Ammon's horn (tissue), 1 donor: ENCODE data around the gene CDON.
"Not testable (repeated sequence)": the region's sequence is repeated elsewhere in the genome, so short reads cannot be mapped to it uniquely, and the experiment has no call there.

Experiments
- DNase-seq: peaks from one replicate; pipeline ENCODE4 v3.0.0-alpha.2; 2016; ENCODE audit warnings: low spot score

Gene CDON

GRCh38 chr11:126048197-126048596, 14.5 kb downstream of the CDON start:
- DNase-seq: no peak

DNA sequence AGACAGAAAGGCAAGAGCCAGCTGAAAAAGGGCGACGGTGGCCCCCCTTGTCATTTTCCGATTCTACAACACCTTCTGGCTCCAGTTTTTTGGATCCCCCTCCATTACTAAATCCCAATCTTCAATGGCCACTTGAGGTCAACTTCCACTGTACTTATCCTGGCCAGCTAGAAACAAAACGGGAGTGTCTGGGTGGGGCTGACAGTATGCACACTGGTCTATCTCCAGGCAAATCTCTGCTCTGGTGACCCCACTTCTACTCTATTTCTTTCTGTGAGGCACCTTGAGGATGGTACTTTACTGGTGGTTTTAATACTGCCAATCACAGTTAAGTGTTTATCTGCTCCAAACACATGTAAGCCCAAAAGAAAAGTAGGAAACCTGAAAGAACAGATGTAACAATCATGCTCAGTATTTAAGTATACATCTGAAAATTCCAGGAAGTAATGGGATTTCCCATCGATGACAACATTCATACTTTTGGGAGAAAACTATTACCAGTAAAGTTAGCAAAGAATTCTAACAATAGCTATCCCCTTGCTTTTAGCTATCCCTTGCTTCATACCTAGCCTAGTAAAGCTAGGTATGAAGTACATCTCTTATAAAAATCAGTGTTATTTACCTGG, 16.0 kb downstream of the CDON start:
- no peak for DNase-seq

DNA sequence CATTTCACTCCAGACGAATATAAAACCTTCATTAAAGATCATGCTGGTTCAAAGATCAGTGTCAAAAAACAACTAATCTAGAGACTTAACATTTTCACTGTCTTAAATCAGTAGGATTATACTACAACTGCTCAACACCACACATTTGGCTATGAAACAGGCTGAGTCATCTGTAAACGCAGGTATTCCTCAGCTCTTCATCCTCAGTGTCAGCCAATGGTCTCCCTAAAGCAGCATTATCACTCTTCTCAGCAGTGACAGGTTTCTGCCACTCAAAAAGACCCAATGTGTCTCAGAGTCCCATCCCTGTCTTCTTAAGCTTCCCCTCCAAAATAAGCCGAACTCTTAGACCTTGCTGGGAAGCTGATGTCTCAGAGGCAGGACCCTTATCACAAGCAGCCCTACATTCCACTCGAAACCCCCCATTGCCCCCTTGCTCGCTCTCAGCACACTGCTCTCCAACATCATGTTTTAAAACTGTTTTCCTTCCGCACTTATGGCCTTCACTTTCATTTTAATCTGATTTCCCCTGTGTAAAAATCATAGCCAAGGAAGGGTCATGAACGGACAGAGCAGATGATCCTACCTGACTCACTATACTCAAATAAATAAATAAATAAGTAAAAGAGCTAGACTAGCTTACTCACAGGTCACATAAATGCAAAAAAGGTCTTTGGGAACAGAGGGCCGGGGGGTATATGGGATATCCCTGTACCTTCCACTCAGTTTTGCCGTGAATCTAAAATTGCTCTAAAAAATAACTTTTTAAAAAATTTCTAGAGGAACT, 23.0 kb downstream of the CDON start:
- DNase-seq: no peak

GRCh38 chr11:126035718-126036117, 26.9 kb downstream of the CDON start:
- no peak for DNase-seq

- DNase-seq: no peak
These were observed 27.7 kb downstream of the CDON start for GRCh38 chr11:126034933-126035425.

GRCh38 chr11:126034039-126034932, 28.4 kb downstream of the CDON start:
- DNase-seq: no peak

- DNase-seq: no peak
These were observed 30.3 kb downstream of the CDON start for GRCh38 chr11:126032375-126032774.

DNA sequence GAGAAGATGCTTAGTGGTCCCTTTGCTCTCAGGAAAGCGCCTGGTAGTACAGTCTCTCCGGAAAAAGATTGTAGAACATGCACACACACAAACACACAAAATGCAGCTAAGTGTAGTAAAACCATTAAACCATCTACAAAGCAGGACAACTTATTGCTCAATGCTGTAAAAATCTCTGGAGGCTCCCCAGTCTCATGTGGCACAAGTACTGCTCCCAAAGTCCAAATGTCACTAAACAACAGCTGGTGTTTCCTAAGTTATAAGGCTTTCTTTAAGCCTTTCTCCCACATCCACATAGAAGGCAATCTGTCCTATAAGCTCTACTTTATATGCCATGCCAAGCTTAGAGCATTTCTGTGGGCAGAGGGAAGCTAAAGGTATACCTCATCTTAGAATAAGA, 32.9 kb downstream of the CDON start:
- no peak for DNase-seq

DNA sequence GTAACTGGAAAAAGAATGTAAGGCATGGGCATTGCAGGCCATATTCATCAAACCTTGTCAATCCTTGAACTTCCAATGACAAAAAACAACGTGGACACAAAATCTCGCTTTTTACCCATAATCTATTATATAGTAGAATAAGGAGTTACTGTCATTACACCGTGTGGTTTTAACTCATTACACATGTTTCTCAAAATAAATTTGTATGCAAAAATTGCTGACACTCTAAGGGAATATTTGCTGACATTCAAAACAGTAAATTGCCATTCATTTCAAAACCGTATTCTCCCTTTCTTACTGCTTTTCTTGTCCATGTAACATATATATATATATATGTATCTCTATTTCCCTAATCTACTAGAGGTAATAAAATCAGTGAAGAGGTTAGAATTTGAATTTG, 33.4 kb downstream of the CDON start:
- no peak for DNase-seq

DNA sequence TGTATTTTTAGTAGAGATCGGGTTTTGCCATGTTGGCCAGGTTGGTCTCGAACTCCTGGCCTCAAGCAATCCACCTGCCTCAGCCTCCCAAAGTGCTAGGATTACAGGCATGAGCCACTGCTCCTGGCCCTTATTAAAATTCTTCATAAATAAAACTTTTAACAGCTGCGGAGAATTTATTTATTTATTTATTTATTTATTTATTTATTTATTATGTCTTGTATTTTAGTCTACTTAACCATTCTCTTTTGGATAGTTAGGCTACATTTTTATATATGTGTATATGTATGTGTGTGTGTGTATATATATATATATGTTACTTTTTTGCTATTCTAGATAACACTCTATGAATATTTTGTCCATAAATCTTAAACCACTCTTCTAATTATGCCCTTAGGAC, 34.1 kb downstream of the CDON start:
- not testable (repeated sequence) for DNase-seq

DNA sequence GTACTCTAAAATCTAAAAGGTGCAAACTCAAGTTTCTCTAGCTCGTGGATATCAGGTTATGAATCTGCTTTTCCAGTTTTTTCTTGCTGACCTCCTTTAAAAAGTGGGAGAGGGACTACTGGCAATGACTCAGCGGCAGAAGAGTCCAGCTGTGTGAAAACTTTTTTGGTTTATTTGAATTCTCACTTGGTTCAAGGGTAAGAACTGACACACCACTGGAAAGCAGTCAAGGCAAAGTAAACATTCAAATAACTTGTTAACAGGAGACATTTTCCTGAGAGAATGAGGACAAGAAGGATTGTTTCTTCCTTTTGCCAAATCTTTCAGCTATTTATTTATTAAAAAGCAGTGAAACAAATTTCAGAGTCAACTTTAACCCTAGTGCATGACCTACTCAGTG, 36.1 kb downstream of the CDON start:
- DNase-seq: no peak

- no peak for DNase-seq
These were observed 36.8 kb downstream of the CDON start for GRCh38 chr11:126025822-126026221.

GRCh38 chr11:126024123-126024522, 38.5 kb downstream of the CDON start:
- DNase-seq: no peak

- DNase-seq: no peak
These were observed 49.8 kb downstream of the CDON start for GRCh38 chr11:126012852-126013251.

- no peak for DNase-seq
These were observed 50.9 kb downstream of the CDON start for GRCh38 chr11:126011754-126012153.

DNA sequence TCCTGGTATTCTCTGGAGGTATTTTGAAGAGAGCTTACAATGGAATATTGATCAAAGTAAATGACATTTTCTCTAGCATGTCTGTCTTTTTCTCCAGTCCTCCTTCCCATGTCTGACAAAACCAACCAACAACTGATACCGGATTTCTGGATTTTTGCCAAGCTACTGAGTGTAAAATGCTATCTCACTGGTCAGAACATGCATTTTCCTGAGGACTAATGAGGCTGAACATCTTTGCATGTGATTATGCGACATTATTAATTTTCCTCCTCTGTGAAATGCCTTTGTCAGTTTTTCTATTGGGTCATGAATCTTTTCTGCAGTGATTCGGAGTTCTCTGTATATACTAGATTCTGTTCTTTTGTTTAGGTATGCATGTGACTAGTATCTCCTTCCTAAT, 51.4 kb downstream of the CDON start:
- DNase-seq: no peak

DNA sequence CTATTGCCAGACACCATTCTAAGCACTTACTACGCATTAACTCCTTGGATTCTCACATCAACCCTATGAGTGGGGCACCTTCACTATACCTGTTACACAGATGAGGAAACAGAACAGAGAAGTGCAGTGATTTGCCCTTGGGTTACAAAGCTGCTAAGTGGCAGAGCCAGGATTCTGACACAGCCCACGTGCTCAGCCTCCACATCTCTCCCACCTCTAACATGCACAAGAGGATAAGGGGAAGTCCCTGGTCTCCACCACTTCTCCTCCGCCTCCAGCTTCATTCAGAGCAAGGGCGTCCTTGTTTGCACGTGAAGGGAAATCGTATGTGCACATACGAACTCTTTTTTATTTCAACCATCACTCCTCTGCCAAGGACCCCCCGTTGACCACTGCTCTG, 53.7 kb downstream of the CDON start:
- no peak for DNase-seq

DNA sequence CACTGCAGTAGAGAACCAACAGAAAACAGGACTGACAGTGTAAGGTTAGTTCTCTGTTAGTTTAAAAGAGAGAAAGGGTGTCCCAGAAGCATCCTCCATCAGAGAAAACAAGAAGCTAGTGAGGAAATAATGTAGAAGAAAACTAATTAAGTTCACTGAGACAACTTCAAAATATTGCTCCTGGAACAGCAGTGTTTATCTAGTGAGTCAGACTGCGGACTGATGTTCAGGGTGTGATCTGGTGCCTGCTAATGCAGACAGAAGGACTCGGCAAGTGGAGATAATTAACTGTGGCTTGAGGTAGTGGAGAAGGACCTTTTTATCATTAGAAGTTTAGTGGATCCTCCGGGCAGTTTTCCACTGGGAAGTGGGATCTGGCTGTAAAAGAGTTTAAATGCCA, 55.4 kb downstream of the CDON start:
- no peak for DNase-seq

DNA sequence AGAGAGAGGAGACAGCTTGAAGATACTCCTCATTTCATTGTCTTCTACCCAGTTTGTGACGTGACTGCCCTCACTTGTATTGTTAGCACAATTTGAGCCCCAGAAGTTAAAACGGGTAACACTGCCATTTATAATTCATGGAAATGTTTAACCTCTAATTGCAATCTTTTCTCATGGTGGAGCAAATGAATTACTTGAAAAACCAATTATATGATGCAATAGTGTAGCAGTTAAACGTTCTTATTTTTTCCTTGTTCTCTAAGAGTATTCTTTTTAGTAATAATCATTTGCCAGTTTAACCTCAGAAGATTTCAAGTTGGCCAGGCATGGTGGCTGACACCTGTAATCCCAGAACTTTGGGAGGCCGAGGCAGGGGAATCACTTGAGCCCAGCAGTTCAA, 56.6 kb downstream of the CDON start:
- no peak for DNase-seq

DNA sequence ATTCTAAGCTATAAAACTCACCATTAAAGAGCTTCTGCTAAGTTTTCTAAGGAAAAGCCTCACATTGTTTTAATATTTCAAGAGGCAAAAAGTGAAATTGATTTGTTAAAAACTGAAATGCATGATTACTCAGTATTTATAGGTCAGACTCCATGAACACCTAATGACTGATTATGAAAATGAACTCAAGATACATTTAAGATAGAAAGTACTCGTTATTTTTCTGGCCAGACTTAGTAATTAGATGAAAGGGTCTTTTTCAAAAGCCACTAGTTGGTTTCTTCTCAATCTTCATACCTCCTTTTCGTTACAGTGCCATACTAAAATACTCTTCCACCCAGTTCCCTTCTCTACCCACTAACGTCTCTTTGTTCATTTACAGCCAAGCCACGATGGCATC, 60.5 kb downstream of the CDON start:
- no peak for DNase-seq

- no peak for DNase-seq
These were observed 63.3 kb downstream of the CDON start for GRCh38 chr11:125999234-125999880.

- no peak for DNase-seq
These were observed 64.4 kb downstream of the CDON start for GRCh38 chr11:125998267-125998666.
